ENCODE results near the gene RIIAD1. TPM values are rescaled to one million over a fixed set of nuclear protein-coding genes. Genes with fewer than 3 reads are reported as not detected.

The RIIAD1 gene
- total RNA-seq, 4 donors from 2014 or later = 1.7 TPM; not detected in 3

GRCh38 chr1:151706464-151707415, 14.6 kb upstream of the RIIAD1 start:
- no peaks in the 10 kb centered on the region for H3K27me3 ChIP-seq
- TF ChIP-seq CTCF (IDR thresholded peaks at IDR 0.05) (no peak), POLR2A (IDR thresholded peaks at IDR 0.05; ENCODE audit: low read depth) (no peak), POLR2AphosphoS5 (IDR thresholded peaks at IDR 0.05) (no peak), EP300 (IDR thresholded peaks at IDR 0.05) (no peak)
- no peaks in the 10 kb centered on the region for H3K4me1 ChIP-seq
- 71% methylated on average over 19 of the region's 21 CpGs for WGBS
- H3K27ac ChIP-seq (replicated peaks in 1 of 4) = no peak overlapping the region
- DNase-seq (ENCODE audit: extremely low spot score) = no peak
- intact Hi-C loops (cut with DNase I) = no loop called here
- H3K9me3 ChIP-seq = no peaks in the 10 kb centered on the region
- H3K36me3 ChIP-seq = peaks cover 0 to 5% (median 2%) of the 10 kb centered on the region in 4 donors
- H3K4me3 ChIP-seq = no peak overlapping the region

- intact Hi-C loops (cut with DNase I) = no loop called here
- Histone ChIP-seq H3K36me3 (no peaks in the 10 kb centered on the region), H3K4me3 (no peak overlapping the region), H3K9me3 (no peaks in the 10 kb centered on the region), H3K27me3 (no peaks in the 10 kb centered on the region), H3K4me1 (no peaks in the 10 kb centered on the region), H3K27ac (replicated peaks in 1 of 4) (no peak overlapping the region)
- no peak for TF ChIP-seq CTCF (IDR thresholded peaks at IDR 0.05)
- TF ChIP-seq EP300 (IDR thresholded peaks at IDR 0.05) = no peak
- no peak for TF ChIP-seq POLR2AphosphoS5 (IDR thresholded peaks at IDR 0.05)
- no peak for TF ChIP-seq POLR2A (IDR thresholded peaks at IDR 0.05; ENCODE audit: low read depth)
- DNase-seq (ENCODE audit: extremely low spot score) = no peak
- 100% methylated on average over 1 of the region's 15 CpGs for WGBS
Observed at GRCh38 chr1:151707541-151708065, 13.7 kb upstream of the RIIAD1 start.

- no peak for DNase-seq (ENCODE audit: extremely low spot score)
- intact Hi-C loops (cut with DNase I) = no loop called here
- H3K27ac ChIP-seq (replicated peaks in 1 of 4) = no peak overlapping the region
- WGBS = 86% methylated on average over 6 of the region's 15 CpGs
- TF ChIP-seq CTCF (IDR thresholded peaks at IDR 0.05) = no peak
- no peak for TF ChIP-seq POLR2AphosphoS5 (IDR thresholded peaks at IDR 0.05)
- TF ChIP-seq EP300 (IDR thresholded peaks at IDR 0.05) = no peak
- no peak for TF ChIP-seq POLR2A (IDR thresholded peaks at IDR 0.05; ENCODE audit: low read depth)
- H3K9me3 ChIP-seq = no peaks in the 10 kb centered on the region
- no peak overlapping the region for H3K4me3 ChIP-seq
- peaks cover 0 to 8% (median 0%) of the 10 kb centered on the region in 4 donors for H3K27me3 ChIP-seq
- no peaks in the 10 kb centered on the region for H3K36me3 ChIP-seq
- no peaks in the 10 kb centered on the region for H3K4me1 ChIP-seq
Observed at GRCh38 chr1:151708891-151709290, 12.4 kb upstream of the RIIAD1 start.

GRCh38 chr1:151710187-151710840, 11.0 kb upstream of the RIIAD1 start:
- 47% methylated on average over 15 of the region's 15 CpGs for WGBS
- intact Hi-C loops (cut with DNase I) = no loop called here
- H3K4me1 ChIP-seq = no peaks in the 10 kb centered on the region
- H3K27me3 ChIP-seq = peaks cover 0 to 12% (median 0%) of the 10 kb centered on the region in 4 donors
- H3K9me3 ChIP-seq = no peaks in the 10 kb centered on the region
- no peaks in the 10 kb centered on the region for H3K36me3 ChIP-seq
- H3K27ac ChIP-seq (replicated peaks in 1 of 4) = no peak overlapping the region
- H3K4me3 ChIP-seq = no peak overlapping the region
- no peak for DNase-seq (ENCODE audit: extremely low spot score)
- TF ChIP-seq CTCF (IDR thresholded peaks at IDR 0.05) (no peak), POLR2AphosphoS5 (IDR thresholded peaks at IDR 0.05) (no peak), EP300 (IDR thresholded peaks at IDR 0.05) (no peak), POLR2A (IDR thresholded peaks at IDR 0.05; ENCODE audit: low read depth) (no peak)
